Neural progenitor cell (in vitro differentiated cells): Measurements from ENCODE around the gene HLA-DQB2.

Experiments
- CTCF ChIP-seq: fragments of 200-600 bp; sonication (generic); IDR thresholded peaks from 2 replicates; pipeline ENCODE4 v1.5.1; 2017; ENCODE audit warnings: antibody characterized with exemption, mild to moderate bottlenecking
- EZH2 ChIP-seq: fragments of 200-600 bp; sonication (generic); IDR thresholded peaks from 2 replicates; pipeline ENCODE4 v1.6.1; 2017; ENCODE audit warnings: antibody characterized with exemption, mild to moderate bottlenecking, moderate library complexity

- TF ChIP-seq CTCF (no peak), EZH2 (no peak)
Measured at GRCh38 chr6:32716396-32716795, 46.9 kb downstream of the HLA-DQB2 start.
